Measurements from ENCODE around the gene PDP2.

GRCh38 chr16:66939366-66939765 is 59.1 kb downstream of the PDP2 start:
- TF ChIP-seq POLR2A (IDR thresholded peaks at IDR 0.05) (no peak), POLR2AphosphoS5 (IDR thresholded peaks at IDR 0.05; ENCODE audit: insufficient read depth in 1 of 2, low read depth in 1 of 2) (no peak)
- TF ChIP-seq, protein P1, sequence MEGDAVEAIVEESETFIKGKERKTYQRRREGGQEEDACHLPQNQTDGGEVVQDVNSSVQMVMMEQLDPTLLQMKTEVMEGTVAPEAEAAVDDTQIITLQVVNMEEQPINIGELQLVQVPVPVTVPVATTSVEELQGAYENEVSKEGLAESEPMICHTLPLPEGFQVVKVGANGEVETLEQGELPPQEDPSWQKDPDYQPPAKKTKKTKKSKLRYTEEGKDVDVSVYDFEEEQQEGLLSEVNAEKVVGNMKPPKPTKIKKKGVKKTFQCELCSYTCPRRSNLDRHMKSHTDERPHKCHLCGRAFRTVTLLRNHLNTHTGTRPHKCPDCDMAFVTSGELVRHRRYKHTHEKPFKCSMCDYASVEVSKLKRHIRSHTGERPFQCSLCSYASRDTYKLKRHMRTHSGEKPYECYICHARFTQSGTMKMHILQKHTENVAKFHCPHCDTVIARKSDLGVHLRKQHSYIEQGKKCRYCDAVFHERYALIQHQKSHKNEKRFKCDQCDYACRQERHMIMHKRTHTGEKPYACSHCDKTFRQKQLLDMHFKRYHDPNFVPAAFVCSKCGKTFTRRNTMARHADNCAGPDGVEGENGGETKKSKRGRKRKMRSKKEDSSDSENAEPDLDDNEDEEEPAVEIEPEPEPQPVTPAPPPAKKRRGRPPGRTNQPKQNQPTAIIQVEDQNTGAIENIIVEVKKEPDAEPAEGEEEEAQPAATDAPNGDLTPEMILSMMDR (IDR thresholded peaks at IDR 0.05): no peak
